GM13977 (cell line): Measurements from ENCODE around the gene ZNF382.

Experiments
- DNase-seq: peaks from one replicate; pipeline ENCODE4 v3.0.0; 2012; ENCODE audit warnings: low spot score
- CTCF ChIP-seq: IDR thresholded peaks from 2 replicates; pipeline ENCODE4 v1.5.1; 2012; ENCODE audit warnings: mild to moderate bottlenecking, control low read depth; ENCODE audit not compliant: insufficient read depth; ENCODE audit errors: extremely low read depth, missing control alignments
- in situ Hi-C: fragments of 300-500 bp; cut with MboI; formaldehyde crosslinking; loops from one replicate; pipeline ENCODE4 v1.12.0; 2022; ENCODE audit warnings: low sequenced_read_pairs, low pct_unique_long_range_greater_than_20kb, mixed read lengths, inconsistent platforms; ENCODE audit not compliant: unreplicated experiment

The ZNF382 gene

DNA sequence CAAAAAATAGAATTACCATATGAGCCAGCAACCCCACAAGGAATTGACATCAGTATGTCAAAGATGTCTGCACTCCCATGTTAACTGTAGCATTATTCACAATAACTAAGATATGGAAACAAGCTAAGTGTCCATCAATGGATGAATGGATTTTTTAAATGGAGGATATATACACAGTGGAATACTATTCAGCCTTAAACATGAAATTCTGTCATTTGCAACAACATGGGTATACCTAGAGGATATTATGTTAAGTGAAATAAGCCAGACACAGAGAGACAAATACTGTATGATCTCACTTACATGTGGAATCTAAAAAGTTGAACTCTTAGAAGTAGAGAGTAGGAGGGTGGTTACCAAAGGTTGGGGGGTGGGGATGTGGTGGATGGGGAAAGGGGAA is 74.3 kb downstream of the ZNF382 start:
- no peak for TF ChIP-seq CTCF
- no peak for DNase-seq
- in situ Hi-C loops: no loop called here
